ENCODE data around the gene MGAT5.

Gene MGAT5

DNA sequence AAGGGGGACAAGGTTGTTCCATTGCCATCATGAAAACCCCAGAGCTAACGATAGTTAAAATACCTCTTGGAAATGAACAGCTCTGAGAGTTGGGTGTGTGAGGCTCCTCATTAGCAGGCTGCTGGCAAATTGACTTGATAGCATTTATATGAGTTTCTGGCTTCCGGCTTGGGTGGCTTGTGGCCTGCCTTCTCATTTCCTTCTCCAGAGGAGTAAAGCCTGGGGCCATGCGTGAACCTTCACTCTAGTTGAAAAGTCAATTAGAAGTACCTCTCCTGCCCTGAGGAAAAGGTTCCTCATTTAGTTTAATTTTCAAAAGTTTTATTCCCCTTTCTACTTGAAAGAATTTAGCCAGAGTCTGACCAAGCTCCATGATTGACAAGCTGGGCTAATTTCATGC is 67.1 kb downstream of the MGAT5 start:
- TF ChIP-seq, protein P1, sequence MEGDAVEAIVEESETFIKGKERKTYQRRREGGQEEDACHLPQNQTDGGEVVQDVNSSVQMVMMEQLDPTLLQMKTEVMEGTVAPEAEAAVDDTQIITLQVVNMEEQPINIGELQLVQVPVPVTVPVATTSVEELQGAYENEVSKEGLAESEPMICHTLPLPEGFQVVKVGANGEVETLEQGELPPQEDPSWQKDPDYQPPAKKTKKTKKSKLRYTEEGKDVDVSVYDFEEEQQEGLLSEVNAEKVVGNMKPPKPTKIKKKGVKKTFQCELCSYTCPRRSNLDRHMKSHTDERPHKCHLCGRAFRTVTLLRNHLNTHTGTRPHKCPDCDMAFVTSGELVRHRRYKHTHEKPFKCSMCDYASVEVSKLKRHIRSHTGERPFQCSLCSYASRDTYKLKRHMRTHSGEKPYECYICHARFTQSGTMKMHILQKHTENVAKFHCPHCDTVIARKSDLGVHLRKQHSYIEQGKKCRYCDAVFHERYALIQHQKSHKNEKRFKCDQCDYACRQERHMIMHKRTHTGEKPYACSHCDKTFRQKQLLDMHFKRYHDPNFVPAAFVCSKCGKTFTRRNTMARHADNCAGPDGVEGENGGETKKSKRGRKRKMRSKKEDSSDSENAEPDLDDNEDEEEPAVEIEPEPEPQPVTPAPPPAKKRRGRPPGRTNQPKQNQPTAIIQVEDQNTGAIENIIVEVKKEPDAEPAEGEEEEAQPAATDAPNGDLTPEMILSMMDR (IDR thresholded peaks at IDR 0.05; ENCODE audit: low read depth, low read length): no peak
- DNase-seq (ENCODE audit: extremely low read depth, low read depth): no peak

- no peak for DNase-seq (ENCODE audit: extremely low read depth, low read depth)
- TF ChIP-seq, protein P1 (IDR thresholded peaks at IDR 0.05; ENCODE audit: low read depth, low read length): no peak
These were observed 69.9 kb downstream of the MGAT5 start for GRCh38 chr2:134323777-134324176.

DNA sequence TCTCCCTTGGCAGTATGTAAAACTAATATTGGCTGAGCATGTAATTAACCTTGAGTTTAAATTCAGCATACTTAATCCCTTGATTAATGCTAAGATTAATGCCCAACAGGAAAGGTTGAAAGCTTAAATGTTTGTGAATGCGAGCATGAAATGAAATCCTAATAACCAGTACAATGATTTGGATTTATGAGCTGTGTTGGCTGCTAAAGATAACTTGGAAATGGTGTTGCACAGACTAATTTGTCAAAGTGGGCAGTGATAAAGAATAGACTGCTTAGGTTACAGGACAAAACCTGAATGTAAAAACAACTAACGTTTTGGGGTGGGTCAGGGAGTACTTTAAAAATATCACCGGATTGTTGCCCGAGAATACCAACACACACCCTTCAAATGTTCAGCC is 70.6 kb downstream of the MGAT5 start:
- TF ChIP-seq, protein P1 (IDR thresholded peaks at IDR 0.05; ENCODE audit: low read depth, low read length): no peak

GRCh38 chr2:134324947-134325346 is 71.1 kb downstream of the MGAT5 start:
- TF ChIP-seq, protein P1 (IDR thresholded peaks at IDR 0.05; ENCODE audit: low read depth, low read length): no peak
- no peak for DNase-seq (ENCODE audit: extremely low read depth, low read depth)

More for the DNA sequence above, 70.6 kb downstream of the MGAT5 start:
- DNase-seq (ENCODE audit: extremely low read depth, low read depth): no peak

DNA sequence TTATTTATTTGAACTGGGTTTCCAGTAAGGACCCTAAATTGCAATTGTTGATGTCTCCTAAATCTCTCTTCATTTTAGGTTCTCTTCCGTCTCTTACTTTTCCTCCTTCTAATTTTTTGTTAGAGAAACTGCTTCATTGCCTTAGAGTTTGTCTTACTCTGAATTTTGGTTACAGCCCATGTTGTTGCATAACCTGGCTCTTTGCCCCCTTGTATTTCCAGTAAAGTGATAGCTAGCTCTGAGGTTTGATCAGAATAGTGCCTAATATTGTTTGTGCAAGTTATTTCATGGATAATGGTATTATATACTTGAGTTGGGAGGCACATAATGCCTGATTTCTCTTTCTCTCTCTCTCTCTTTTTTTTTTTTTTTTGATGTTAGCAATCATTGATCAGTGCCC is 71.8 kb downstream of the MGAT5 start:
- TF ChIP-seq, protein P1 (IDR thresholded peaks at IDR 0.05; ENCODE audit: low read depth, low read length): no peak
- no peak for DNase-seq (ENCODE audit: extremely low read depth, low read depth)

DNA sequence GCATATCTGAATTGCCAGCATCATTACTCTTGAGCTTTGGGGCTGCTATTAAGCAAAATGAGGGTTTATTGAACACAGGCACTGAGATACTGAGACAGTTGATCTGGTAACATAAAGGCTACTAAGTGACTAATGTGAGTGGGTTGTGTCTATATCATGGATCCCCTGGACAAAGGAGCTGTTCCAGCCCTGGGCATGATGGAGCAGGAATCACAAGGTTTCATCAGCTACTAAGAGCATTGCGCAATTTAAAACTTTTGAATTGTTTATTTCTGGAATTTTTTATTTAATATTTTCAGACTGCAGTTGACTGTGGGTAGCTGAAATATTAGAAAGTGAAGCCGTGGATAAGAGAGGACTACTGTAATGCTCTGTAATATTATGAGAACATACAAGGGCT is 73.5 kb downstream of the MGAT5 start:
- no peak for DNase-seq (ENCODE audit: extremely low read depth, low read depth)
- TF ChIP-seq, protein P1 (IDR thresholded peaks at IDR 0.05; ENCODE audit: low read depth, low read length): no peak

GRCh38 chr2:134331081-134331480 is 77.2 kb downstream of the MGAT5 start:
- TF ChIP-seq, protein P1 (IDR thresholded peaks at IDR 0.05; ENCODE audit: low read depth, low read length): no peak
- no peak for DNase-seq (ENCODE audit: extremely low read depth, low read depth)
